Right cardiac atrium (tissue), 5 donors: ENCODE results near the gene FRMD4A. TPM values are rescaled to one million over a fixed set of nuclear protein-coding genes. Genes with fewer than 3 reads are reported as not detected.

ENCODE experiments used
- ATAC-seq, 2 donors: fragments of 200-7000 bp; cut with Tn5 transposase; one replicate each; pipeline versions ENCODE4 v1.8.0 to v1.9.1; 2020; ENCODE audit warnings: moderate library complexity in 2 of 2, mild to moderate bottlenecking in 1 of 2
- DNase-seq, 3 donors: peaks; one replicate each; pipeline ENCODE4 v3.0.0-alpha.2; 2020
- H3K27ac ChIP-seq: one replicate; pipeline ENCODE4 v1.5.1; 2013; ENCODE audit warnings: mild to moderate bottlenecking, low read length, control low read depth, moderate library complexity
- H3K27me3 ChIP-seq: one replicate; pipeline ENCODE4 v1.6.1; 2013; ENCODE audit not compliant: control insufficient read depth, insufficient read depth
- H3K4me1 ChIP-seq: one replicate; pipeline ENCODE4 v1.6.1; 2013; ENCODE audit warnings: low read length; ENCODE audit not compliant: control insufficient read depth, insufficient read depth
- H3K4me3 ChIP-seq: one replicate; pipeline ENCODE4 v1.5.1; 2013; ENCODE audit warnings: low read length, control low read depth
- H3K9me3 ChIP-seq: one replicate; pipeline ENCODE4 v1.6.1; 2013; ENCODE audit warnings: low read length; ENCODE audit not compliant: control insufficient read depth
- WGBS: extraction: QIAGEN DNeasy Blood & Tissue Kit; methylation state at CpG from one replicate; pipeline ENCODE4 v1.1.7; 2013; 5-methylcytosine and 5-hydroxymethylcytosine counted together
- intact Hi-C, 4 donors: fragments of 100-400 bp; cut with DNase I; formaldehyde crosslinking; loops; one replicate each; pipeline versions ENCODE4 v1.11.0 to v1.14.0; 2022 to 2023
- polyA plus RNA-seq: library from polyadenylated mRNA; stranded (reverse); fragments of 200-250 nt; gene quantifications from one replicate; pipeline ENCODE4 v1.2.3, GENCODE V29; 2013
- total RNA-seq, 4 donors: library from RNA; stranded (reverse); fragmentation: NEBNext Ultra II Directional; extraction: Animal tissue kit (Norgen Biotek cat#: 25700); gene quantifications; one replicate each; pipeline ENCODE4 v1.2.1, GENCODE V29; 2021
- donor health status: healthy with polysubstance abuse.
- donor health status: DM: no; HTN: yes; CAD: no.
- donor health status: DM: no; HTN: no; CAD: no.
- donor health status: DM: no; HTN: yes; CAD: no; lungs with severe emphysema.
- donor health status: DM: yes; HTN: yes; CAD: no.

The FRMD4A gene
- total and polyA plus RNA-seq, 5 donors = 14.8 to 30.3 (median 25.1) TPM

DNA sequence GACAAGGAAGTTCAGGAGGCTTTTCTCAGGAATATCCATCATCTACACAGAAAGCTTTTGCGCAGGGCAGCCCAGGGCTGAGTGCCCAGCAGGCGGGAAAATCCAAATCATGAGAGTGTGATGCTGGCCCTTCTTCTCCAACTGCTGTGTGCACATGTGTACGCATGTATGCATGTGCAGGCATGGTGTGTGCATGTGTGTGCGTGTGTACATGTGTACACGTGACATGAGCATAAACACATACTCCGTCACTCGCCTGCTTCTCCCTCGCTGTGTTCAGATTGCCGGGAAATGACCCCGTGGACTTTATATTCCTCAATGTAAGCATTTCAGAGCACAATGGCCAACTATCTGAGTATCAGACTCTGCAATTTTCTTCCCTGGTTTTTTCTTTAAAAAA lies 658.8 kb downstream of the FRMD4A start:
- no peak overlapping the region for H3K27ac ChIP-seq
- DNase-seq = no peak
- intact Hi-C loops = no loop called here
- H3K4me3 ChIP-seq = no peak overlapping the region
- 90% methylated on average over 10 of the region's 10 CpGs for WGBS
- no peak for ATAC-seq
- no peaks in the 10 kb centered on the region for H3K9me3 ChIP-seq
- no peaks in the 10 kb centered on the region for H3K4me1 ChIP-seq
- no peaks in the 10 kb centered on the region for H3K27me3 ChIP-seq

DNA sequence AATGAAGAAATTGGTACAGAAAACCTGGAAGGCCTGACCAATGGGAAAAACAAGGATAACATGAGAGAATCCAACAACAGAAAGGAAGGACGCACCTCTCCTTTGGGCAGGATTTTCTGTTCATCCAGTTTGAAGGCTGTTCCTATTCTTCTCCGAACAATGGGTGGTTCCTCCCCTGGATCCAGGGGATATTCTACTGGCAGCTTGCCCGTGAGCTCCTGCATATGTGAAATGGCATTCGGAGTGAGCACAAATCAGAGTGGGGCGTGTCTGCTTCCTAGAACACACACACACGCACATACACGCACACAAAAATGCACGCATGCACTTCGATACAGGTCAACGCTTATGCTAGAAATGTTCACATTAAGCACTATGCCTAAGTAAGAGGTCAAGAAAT lies 660.4 kb downstream of the FRMD4A start:
- no peaks in the 10 kb centered on the region for H3K9me3 ChIP-seq
- WGBS = 76% methylated on average over 10 of the region's 10 CpGs
- H3K4me3 ChIP-seq = no peak overlapping the region
- no peaks in the 10 kb centered on the region for H3K4me1 ChIP-seq
- DNase-seq (peak in 1 of 3 donors; percentile 65), ATAC-seq (no peak)
- H3K27ac ChIP-seq = no peak overlapping the region
- H3K27me3 ChIP-seq = no peaks in the 10 kb centered on the region
- intact Hi-C loops = no loop called here

- intact Hi-C loops = loop anchor here in 1 of 4 donors (10.0 kb wide), 1 partner anchor 45 kb away; no protein-coding TSS in a partner anchor
- DNase-seq (no peak), ATAC-seq (no peak)
- Histone ChIP-seq H3K27me3 (no peaks in the 10 kb centered on the region), H3K4me1 (no peaks in the 10 kb centered on the region), H3K9me3 (no peaks in the 10 kb centered on the region), H3K27ac (peak overlapping the region; percentile 7), H3K4me3 (no peak overlapping the region)
- WGBS = 85% methylated on average over 12 of the region's 12 CpGs
Observed at GRCh38 chr10:13669901-13670300, 660.8 kb downstream of the FRMD4A start.

GRCh38 chr10:13669182-13669855 lies 661.4 kb downstream of the FRMD4A start:
- DNase-seq (no peak), ATAC-seq (no peak)
- Histone ChIP-seq H3K4me3 (no peak overlapping the region), H3K9me3 (no peaks in the 10 kb centered on the region), H3K27ac (peak overlapping the region; percentile 7), H3K4me1 (no peaks in the 10 kb centered on the region), H3K27me3 (no peaks in the 10 kb centered on the region)
- intact Hi-C loops = loop anchor here in 1 of 4 donors (10.0 kb wide), 1 partner anchor 45 kb away; no protein-coding TSS in a partner anchor
- 95% methylated on average over 8 of the region's 8 CpGs for WGBS

DNA sequence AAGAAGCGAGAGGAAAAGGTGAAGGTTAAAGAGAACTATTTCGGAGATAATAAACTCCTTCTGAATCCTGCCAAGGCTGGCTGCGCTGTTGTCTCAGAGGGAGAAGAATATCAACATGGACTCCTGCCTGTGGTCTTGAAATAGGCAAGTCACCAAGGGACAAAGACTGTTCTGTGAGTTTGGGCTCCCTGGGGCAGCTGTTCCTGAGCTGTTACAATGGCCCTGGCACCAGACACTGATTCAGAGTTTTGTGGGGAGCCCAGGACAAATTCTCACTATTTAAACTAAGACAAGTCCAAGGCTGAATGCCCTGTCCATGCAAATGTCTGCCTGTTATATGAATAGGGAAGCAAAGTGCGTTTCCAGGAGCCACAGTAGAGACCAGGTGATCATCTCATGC lies 662.6 kb downstream of the FRMD4A start:
- WGBS = 79% methylated on average over 4 of the region's 4 CpGs

GRCh38 chr10:13665516-13666262 lies 665.0 kb downstream of the FRMD4A start:
- 94% methylated on average over 20 of the region's 20 CpGs for WGBS
- no peak overlapping the region for H3K27ac ChIP-seq
- no peak for DNase-seq
- H3K4me1 ChIP-seq = no peaks in the 10 kb centered on the region
- no peak overlapping the region for H3K4me3 ChIP-seq
- H3K27me3 ChIP-seq = no peaks in the 10 kb centered on the region
- no peak for ATAC-seq
- intact Hi-C loops = loop anchor here in 1 of 4 donors (10.0 kb wide), 1 partner anchor 49 kb away; no protein-coding TSS in a partner anchor
- H3K9me3 ChIP-seq = no peaks in the 10 kb centered on the region

More for the DNA sequence above, 662.6 kb downstream of the FRMD4A start:
- no peak for ATAC-seq
- no peaks in the 10 kb centered on the region for H3K9me3 ChIP-seq
- H3K4me3 ChIP-seq = no peak overlapping the region
- intact Hi-C loops = loop anchor here in 1 of 4 donors (10.0 kb wide), 1 partner anchor 47 kb away; no protein-coding TSS in a partner anchor
- DNase-seq = no peak
- no peaks in the 10 kb centered on the region for H3K4me1 ChIP-seq
- no peaks in the 10 kb centered on the region for H3K27me3 ChIP-seq
- no peak overlapping the region for H3K27ac ChIP-seq

DNA sequence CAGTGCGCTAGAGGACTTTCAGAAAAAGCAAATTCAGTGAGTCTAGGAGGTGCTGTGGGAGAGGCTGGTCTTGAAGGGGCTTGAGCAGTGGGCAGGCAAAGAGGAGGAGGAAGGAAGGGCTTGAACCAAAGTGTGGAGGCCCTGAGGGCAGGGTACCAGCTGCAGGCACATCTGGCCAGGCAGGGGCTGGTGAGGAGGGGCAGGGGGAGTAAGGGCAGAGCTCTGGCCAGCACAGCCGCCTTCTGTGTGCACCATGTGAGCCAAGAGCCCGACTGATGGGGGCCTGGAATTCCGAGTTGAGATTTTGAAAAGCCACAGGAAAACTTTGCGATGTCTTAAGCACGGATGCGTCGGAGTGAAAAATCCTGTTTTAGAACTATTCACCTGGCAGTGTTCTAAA lies 669.5 kb downstream of the FRMD4A start:
- peak in 1 of 2 donors; percentile 13 for ATAC-seq
- DNase-seq = peak in 1 of 3 donors; percentile 73
- Histone ChIP-seq H3K27me3 (no peaks in the 10 kb centered on the region), H3K4me3 (no peak overlapping the region), H3K27ac (no peak overlapping the region), H3K9me3 (no peaks in the 10 kb centered on the region), H3K4me1 (peaks cover 4% of the 10 kb centered on the region)
- intact Hi-C loops = loop anchor here in 3 of 4 donors (2.0 to 10.0 kb wide), 4 partner anchors 54 to 118 kb away; no protein-coding TSS in a partner anchor
- WGBS = 60% methylated on average over 8 of the region's 8 CpGs

DNA sequence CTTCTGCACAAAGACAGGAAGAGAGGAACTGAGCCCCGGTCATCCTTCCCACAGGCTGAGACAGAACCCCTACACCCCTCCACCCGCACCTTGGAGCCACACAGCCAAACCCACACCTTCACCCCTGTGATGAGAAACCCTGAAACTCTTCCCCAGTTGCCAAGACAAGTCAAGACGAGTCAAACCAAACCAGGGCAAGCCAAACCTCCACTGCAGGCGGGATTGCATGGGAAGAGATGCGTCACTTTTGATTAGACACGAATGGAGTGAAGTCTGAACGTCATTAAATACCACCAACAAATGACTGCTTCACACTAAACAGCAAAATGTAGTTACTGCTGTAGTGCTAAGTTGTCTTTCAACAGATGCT lies 670.2 kb downstream of the FRMD4A start:
- WGBS = 59% methylated on average over 7 of the region's 7 CpGs

DNA sequence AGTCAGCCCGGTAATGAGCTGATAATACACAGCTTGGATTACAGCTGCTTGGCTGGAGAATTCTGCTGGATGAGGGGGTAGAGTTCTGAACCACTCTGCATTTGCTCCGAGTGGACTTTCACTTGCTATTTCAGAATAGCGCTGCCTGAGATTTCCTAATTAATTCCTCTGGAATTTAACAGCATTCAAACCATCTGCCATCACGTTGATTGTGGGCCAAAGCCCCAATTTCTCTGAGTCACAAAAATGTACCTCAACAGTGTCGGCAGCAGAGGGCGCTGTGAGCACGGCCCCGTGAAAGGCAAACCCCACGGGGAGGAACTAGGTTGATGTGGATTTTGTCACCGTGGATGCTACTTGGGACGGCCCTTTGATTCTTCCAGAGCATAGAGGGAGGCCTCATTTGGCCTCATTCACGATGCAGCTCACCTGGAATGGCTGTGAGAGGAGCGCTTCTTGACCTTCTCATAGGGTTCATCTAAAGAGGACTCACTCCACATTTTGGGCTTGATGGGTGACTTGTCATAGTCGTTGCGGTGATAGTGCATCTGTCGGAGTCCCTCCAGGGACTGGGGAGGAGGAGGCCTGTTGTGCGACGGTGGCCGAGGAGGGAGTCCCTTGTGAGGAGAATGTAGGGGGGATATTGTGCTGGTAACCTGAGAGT lies 670.7 kb downstream of the FRMD4A start:
- Histone ChIP-seq H3K4me1 (peaks cover 4% of the 10 kb centered on the region), H3K27ac (peak overlapping the region; percentile 10), H3K27me3 (no peaks in the 10 kb centered on the region), H3K4me3 (no peak overlapping the region), H3K9me3 (no peaks in the 10 kb centered on the region)
- ATAC-seq (peak; percentile 76), DNase-seq (peak; percentile 80 to 91 (median 89))
- 18% methylated on average over 19 of the region's 19 CpGs for WGBS
- intact Hi-C loops = loop anchor here (2.0 to 10.0 kb wide), 4 partner anchors 55 to 119 kb away; no protein-coding TSS in a partner anchor

More for the DNA sequence above, 670.2 kb downstream of the FRMD4A start:
- no peak for DNase-seq
- H3K9me3 ChIP-seq = no peaks in the 10 kb centered on the region
- ATAC-seq = peak in 1 of 2 donors; percentile 17
- intact Hi-C loops = loop anchor here in 3 of 4 donors (2.0 to 10.0 kb wide), 4 partner anchors 54 to 118 kb away; no protein-coding TSS in a partner anchor
- no peaks in the 10 kb centered on the region for H3K27me3 ChIP-seq
- no peak overlapping the region for H3K27ac ChIP-seq
- peaks cover 4% of the 10 kb centered on the region for H3K4me1 ChIP-seq
- H3K4me3 ChIP-seq = no peak overlapping the region

DNA sequence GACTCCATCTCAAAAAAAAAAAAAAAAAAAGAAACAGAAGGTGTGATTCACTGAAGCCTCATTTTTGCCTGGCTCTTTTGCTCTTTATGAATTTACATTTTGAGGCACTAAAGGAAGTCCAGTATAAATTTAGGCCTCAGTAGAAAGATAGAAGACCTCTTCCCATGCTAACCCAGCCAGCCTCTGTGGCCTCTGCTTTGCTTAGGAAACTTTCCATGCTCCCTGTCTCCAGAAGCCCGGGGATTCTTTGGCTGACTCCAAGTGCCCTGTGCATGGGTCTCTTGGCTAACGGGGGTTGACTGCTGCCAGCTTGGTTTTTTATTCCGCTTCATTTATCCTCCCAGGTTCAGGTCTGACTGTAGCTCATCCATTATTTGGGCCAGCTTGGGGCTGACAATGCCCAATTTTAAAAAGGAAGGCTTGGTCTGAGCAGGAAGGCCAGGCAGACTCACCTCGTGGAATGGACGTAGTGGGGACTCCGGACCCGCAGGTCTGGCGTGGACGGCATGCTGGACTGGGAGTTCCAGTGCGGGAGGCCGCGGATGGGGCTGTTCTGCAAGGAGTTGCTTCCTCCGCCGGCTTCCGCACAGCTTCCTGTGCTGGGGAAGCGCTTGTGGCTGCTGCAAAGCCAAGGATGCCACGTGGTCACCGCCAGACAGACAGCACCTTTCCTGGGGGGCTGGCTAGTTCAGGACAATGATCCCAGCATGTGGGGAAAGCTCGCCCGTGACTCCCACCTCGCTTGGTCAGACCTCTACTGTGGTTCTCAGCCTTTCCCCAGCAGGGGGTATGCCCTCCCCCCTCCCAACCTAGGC lies 671.6 kb downstream of the FRMD4A start:
- peak; percentile 59 to 63 for ATAC-seq
- peak; percentile 60 to 89 (median 84) for DNase-seq
- peak overlapping the region; percentile 5 for H3K27ac ChIP-seq
- H3K4me3 ChIP-seq = no peak overlapping the region
- H3K27me3 ChIP-seq = no peaks in the 10 kb centered on the region
- no peaks in the 10 kb centered on the region for H3K9me3 ChIP-seq
- 38% methylated on average over 21 of the region's 21 CpGs for WGBS
- peaks cover 4% of the 10 kb centered on the region for H3K4me1 ChIP-seq
- intact Hi-C loops = loop anchor here in 1 of 4 donors (2.0 kb wide), 1 partner anchor 120 kb away; no protein-coding TSS in a partner anchor
